Anterior cingulate cortex (tissue), 58 donors: ENCODE data around the gene PDILT.

Experiments used
- DNase-seq, 58 donors: peaks; one replicate each; lab custom pipeline; 2025; lab: John Stamatoyannopoulos, UW

PDILT gene

DNA sequence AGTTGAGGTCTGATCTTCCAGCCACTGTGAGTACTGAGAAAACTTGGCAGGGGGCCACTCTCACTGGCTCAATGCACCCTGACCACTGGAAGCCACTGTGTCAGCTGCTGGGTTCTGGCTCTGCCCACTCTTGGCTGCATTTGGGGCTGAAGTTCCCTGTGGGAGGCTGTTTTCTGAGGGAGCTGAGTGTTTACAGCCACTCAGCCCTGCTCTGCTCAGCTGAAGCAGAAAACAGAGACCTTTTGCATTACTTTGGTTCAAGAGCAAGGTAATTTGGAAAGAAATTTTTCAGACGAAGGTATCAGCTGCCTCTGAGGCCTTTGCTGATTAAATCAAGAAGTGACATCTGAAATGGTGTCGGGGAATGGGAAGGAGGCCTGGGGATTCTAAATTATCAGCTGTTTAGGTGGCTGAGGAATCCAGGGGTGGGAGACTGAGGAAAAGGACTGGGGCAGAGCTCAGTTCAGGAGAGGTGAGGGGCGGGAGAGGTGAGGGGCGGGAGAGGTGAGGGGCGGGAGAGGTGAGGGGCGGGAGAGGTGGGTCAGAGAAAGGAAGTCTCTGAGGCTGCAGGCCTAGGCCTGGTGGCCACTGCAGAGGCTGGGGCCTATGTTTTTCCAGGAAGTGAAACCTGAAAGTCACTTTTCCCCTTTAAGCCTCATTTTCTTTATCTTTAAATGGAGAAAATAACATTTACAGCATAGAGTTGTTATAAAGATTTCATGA, 5.0 kb upstream of the PDILT start, which contains the start of gene ACSM5:
ACSM5 (plus strand) TSS at position 137 of the 723 bp plus-strand sequence. CDS start 1,951 bp downstream, outside the sequence.
- peak in 50 of 58 donors; percentile 2 to 81 (median 46) for DNase-seq

DNA sequence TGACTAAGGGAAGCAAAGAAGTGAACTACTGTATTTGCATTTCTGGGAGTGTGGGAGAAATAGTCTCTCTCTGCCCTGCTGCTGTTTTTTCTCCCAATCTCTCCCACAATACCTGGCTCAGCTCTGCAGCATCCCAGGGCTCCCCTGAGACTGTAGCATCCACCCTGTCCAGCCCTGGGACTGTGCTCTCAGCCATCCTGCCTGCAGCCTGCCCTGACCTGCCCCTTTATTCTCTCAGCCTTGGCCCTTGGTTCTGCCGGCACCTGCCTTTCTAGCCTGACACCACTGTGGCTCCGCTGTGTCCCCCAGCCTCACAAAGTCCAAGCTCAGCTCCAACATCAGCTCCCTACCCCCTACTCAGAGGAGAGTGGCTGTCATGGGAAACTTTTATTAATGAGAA, 1.9 kb downstream of the PDILT start:
- no peak for DNase-seq

DNA sequence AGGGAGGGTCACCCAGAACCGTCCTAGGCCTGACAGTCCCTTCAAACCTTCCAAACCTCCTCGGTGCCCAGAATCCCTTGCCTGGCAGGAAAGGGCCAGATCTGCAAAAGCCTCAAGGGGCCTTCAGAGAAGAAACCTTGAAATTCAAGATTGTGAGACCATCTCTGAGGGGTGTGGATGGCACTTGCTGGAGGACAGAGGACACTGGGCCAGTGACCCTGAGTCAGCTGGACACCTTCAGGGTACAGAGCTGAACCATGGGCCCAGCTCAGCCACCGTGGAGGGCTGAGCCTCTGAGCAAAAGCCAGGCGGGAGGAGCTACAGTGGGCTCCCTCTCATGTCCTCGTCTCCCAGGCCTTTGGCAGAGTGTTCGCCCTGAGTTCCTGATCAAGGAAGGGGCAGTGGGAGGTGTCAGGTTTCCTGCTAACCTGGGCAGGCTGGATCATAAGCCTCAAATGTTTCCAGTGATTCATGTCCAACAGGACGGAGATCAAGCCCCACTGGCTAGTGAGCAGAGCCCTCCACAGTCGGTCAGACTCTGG, 3.0 kb downstream of the PDILT start:
- DNase-seq, result no peak

DNA sequence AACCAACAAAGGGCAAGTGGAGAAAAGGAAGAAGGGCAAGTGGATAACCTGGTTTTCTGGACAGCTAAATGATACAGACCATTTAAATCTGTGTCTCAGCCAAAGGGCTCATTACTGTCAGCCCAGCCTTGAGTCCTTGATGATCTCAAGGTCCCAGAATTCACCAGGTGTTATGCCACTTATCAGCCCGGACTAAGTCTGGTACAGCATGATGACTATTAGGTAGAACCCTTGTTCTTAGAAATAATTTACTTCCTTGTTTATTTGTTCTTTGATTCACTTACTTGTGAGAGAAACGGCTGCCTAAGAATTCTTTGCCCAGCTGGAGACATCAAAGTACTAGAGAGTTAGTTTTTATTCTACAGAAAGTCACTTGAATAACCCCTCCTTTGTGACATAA, 3.5 kb downstream of the PDILT start:
- no peak for DNase-seq

DNA sequence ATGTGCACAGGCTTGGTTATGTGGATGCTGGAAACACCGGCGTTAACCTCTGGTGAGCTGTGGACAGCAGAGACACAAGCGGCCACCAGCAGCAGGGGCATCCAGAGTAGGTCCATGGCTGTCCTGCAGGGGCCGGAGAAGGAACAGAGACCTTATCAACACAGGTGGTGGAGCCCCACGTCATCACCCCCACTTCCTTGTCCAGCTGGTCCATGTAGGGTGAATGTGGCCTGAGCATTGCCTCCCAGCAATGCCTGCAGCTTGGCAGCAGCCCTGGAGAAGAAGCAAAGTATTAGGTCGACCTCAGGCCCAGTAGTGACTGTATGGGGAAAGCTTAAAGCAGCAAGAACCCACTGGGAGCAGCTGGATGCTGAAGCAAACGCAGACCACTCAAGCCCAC, 5.4 kb downstream of the PDILT start:
- DNase-seq, result no peak

DNA sequence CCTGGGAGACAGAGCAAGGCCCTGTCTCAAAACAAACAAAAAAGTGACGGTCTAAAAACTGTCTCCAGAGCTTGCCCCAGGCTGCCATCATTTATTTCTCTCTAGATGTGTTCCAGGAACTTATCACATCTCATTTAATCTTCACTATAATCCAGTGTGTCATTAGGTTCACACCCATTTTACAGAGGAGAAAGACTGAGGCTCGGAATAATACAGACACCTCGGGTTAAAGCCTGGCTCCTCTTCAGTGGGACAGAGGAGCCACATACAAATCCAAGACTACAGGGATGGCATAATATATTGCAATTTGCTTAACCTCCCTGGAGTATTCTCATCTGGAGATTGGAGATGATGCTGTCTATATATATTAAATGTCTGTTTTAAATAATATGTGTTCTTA, 5.9 kb downstream of the PDILT start:
- DNase-seq, result no peak

DNA sequence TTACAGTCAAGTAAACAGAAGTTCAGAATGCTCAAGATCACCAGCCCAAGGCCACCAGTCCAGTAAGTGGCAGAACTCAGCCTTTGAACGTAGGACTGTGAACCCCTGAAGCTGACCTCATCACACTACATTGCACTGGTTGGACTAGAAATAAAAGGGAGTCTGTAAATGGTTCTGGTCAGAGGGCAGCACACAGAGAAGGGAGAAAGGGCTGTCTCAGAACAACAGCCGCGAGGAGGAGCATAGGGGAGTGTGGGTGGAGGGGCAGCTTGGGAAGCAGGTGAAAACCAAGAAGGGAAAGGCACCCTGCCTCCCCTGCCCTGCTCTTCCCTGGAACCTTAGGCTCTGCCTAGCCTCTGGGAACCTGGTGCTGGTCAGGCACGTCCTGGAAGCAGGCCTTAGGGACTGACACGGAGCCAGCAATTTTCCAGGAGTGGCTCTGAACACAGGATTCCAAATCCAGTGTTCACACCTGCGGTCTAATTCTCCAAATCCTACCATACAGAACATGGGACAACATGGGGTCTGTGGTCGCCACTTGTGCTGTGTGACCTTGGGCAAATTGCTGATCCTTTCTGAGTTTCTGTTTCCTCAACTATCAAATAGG, 7.0 kb downstream of the PDILT start:
- no peak for DNase-seq

DNA sequence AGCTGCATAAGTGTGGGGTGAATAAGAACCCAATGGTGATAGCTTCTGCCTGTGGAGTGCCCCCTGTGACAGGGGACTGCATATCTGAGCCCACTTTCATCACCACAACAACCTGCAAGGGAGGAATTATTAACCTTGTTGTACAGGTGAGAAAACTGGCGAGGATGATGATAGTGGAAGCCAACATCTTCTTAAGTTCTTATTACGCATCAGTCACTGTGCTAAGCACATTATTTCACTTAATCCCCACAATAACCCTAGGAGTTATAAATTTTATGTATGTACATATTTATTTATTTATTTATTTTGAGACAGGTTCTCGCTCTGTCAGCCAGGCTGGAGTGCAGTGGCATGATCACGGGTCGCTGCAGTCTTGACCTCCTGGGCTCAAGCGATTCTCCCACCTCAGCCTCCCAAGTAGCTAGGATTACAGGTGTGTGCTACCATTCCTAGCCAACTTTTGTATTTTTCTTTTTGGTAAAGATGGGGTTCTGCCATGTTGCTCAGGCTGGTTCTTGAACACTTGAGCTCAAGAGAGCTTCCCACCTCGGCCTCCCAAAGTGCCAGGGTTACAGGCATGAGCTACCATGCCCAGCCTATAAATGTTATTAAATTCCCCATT, 7.6 kb downstream of the PDILT start:
- DNase-seq, result no peak

DNA sequence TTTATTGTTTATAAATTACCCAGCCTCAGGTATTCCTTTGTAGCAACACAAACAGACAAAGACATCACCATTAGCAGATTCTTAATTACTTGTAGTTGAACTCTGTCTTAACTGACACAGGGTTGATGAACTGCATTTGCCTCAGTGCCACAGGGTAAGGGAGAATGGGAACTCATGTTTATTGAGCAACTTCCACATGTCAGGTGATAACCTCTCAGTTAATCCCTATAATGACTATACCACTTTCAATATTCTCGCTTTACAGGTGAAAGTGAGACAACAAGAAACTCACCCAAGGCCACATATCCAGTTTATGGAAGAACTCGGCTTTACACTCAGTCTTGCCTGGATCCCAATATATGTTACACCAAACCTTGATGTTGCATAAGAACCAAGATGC, 8.6 kb downstream of the PDILT start:
- no peak for DNase-seq

DNA sequence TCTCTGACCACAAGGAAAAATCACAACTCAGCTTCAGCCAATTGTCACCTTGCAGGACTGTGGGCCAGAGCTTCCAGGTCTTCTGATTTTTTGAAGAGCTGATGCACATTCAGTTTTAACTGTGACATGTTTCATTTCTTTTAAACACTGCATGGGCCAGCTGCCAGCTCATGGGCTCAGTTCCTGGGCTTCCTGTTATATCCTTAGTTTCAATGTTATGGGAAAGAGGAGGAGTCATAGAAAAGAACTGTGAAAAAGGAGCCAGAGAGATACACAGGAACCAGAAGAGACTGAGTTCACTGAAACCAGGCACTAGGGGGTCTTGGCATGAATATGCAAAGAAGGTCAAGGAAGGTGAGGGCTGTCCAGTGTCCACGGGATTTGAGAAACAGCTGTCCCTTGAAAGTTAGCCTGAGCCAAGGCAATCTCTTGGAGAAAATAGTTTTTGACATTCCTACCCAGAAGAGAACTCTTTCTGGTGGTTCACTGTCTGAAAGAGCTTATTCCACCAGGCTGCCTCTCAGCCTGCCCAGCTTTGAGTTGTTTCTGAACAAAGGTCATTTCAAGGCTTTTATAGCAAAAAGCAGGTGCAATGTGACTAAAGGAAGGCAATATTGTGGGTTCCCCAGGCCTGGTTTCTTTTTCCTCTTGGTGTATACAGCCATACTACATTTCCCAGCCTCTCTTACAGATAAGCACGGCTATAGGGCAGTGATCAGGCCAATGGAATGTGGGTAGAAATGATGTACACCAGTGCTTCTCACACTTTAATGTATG, 10.5 kb downstream of the PDILT start:
- peak in 5 of 58 donors; percentile 0 to 9 (median 2) for DNase-seq

DNA sequence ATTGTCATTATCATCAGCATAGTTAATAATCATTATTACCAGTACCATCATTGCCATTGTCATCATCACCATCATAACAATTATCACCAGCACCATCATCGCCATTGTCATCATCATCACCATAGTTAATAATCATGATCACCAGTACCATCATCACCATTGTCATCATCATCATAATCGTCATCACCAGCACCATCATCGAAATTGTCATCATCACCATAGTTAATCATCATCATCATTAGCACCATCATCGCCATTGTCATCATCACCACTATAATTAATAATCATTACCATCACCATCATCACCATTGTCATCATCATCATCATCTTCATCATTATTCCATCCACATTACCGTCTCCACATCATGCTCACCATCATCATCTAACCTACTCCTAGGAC, 13.5 kb downstream of the PDILT start:
- no peak for DNase-seq

DNA sequence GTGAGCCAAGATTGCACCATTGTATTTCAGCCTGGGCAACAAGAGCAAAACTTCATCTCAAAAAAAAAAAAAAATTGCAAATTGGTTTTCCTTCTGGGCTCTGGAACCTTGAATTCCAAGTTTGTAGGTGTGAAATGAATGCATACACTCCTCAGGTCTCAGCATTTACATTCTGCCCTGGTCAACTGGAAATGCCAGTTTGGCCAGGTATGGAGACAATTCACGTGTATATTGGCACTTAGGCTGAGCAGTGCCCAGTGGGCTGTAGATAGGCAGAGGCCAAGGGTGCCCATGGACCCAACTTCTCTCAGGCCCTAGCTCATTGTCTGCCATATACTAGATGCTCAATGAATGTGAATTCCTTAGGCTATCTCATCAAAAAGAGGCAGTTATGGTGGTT, 15.7 kb downstream of the PDILT start:
- no peak for DNase-seq

DNA sequence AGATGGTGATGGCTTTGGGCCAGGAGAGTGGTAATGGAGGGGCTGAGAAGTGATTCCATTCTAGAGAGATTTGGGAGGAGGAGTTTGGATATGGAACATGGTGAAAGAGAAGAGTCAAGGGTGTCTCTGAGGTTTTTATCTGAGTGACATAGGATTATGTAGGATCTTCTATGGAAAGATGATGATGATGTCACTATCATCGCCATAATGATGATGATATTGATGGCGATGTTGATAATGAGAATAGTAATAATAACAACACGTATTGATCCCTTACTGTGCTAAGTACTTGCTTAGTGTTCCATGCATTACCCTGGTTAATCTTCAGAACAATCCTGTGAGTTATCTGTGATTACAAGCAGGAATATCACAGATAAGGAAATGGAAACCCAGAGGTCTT, 16.6 kb downstream of the PDILT start:
- no peak for DNase-seq

DNA sequence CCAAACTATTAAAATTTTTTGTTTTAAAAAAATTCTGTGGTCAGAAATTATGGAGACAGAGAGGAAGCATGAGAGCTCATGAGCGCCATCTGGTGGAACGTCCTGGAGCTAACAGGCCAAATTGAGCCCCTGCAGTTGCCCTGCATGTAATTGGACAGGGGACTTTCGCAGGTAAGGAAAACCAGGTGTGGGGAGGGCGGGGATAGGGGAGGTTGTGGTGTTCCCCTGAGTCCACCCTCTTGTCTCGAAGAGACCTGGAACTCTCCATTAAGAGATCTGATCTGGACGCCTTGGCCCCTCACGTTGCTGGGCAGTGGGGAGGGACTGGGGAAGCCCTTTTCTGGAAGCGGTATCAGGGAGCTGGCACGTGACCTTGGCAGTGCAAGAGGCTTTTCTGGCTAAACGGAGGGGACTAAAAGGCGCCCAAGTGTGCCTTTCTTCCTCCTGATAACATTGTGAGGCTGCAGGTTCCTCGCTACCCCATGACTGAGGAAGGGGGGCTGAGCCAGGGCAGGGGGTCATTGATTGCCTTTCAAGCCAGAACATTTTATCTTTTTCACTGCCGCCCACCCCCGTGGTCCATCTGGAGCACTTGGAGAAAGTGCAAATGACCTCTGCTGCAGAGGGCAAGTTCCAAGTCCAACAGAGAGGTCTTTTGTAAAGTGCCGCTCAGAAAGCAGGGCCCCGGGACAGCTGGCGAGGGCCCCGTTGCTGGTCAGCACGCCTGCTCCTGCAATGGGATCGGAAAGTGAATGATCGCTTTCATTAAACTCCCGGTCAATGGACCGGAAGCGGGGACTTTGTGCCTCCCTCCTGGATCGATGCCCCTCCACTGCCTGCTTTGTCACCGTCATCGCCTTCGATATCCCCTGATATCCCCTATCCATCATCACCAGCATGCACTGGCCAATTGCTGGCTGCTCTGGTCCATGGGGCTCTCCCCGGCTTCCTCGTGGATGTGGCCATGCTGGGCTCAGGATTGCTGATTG, 18.4 kb downstream of the PDILT start:
- DNase-seq, result peak in 51 of 58 donors; percentile 4 to 80 (median 37)

DNA sequence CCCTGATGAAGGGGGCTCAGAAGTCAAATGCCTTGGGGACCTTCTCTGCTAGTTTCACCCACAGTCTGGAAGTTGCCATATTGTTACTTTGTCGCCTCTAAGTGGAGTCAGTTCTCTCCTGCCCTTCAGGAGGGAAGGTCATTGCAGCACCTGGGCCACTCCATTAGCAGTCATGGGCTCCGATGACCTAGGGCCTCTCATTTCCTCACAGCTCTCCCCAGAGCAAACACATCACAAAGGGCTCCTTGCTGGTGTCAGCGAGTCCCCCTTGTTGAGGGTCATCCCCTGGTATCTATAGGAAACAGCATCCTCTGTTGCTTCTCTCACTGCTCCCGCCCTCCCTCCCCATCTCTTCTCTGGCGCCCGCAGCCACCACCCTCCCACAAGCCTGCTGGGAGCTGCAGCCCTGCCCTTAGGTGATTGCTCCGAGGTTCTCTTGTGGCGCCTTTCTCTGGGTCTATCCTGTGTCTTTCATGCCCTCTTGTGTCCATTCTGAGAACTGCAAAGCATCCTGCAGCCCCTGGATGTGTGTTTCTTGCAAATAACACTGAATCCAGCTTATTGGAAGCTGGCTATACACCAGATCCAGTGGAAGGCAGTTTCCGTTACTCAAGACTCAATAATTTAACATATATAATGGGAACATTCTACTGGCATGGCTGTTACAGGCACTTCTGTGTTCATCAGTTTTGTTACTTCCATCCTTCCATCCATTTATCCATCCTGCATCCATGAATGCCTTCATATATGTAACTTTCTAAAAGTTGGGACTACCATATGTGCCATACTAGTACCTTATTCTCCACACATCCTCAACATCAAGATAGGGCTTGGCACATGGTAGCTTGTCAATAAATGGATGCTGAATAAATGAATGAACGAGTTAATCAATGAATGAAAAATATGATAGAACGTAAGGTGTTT, 21.2 kb downstream of the PDILT start:
- DNase-seq, result peak in 50 of 58 donors; percentile 3 to 61 (median 26)

DNA sequence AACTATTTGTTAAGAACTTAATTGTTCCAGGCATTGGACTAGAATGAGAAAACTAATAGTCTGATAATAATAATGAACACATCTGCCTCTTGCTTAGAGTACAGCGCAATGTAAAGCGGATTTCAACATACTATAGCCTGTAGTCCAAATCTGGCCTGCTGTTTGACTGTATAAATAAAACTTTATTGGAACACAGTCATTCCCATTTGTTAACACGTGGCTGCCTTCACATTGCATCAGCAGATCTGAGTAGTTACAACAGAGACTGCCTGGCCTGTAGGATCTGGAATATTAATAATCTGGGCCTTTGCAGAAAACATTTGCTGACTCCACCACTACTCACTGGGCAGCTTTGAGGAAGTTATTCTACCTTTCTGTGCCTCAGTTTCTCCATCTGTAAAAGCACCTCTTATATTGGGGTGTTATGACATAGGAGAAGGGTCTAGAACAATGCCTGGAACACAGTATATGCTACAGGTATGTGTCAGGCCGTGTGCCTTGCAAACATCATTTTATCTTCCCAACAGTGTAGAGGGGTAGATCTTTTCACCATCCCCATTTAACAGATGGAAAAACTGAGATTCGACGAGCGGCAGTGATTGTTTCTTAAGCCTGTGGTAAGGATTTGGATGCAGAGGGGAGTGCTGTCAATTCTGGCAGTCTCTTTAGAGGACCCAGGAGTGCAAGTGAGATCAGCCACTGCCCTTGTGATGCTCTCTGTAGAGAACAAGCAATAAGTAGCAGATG, 22.2 kb downstream of the PDILT start:
- DNase-seq, result no peak

DNA sequence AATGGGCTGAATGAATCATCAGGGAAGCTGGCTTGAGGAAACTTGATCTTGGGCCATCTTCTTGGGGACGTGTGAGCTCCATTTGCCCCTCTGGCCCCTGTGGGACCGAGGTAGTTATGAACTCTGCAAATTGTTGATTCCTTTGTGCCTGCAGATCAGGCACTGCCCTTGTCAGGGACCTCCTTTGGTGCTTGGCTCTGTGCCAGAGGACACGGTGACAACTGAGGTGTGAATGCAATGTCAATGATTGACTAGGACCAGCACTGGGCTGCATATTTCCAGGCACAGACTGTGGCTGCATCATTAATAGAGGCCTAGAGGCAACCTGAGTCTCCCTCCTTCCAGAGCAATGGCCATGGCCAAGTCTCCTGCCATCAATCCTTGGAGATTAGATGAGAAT, 23.8 kb downstream of the PDILT start:
- DNase-seq, result no peak

DNA sequence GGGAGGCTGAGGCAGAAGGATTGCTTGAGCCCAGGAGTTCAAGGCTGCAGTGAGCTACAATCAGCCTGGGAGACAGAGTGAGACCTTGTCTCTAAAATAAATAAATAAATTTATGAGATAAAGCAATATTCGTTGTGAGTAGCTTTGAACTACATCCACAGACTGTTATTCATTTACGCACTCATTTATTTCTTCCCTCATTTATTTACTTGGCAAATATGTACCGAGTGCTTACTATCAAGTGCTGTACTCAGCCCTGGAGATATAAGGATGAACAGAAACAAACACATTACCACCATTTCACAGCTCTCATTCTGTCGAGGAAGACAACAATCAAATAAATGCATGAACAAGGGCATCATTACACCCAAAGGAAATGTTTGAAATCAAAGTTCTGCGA, 27.4 kb downstream of the PDILT start:
- no peak for DNase-seq
